ENCODE data around the gene OR51V1.

Gene OR51V1

DNA sequence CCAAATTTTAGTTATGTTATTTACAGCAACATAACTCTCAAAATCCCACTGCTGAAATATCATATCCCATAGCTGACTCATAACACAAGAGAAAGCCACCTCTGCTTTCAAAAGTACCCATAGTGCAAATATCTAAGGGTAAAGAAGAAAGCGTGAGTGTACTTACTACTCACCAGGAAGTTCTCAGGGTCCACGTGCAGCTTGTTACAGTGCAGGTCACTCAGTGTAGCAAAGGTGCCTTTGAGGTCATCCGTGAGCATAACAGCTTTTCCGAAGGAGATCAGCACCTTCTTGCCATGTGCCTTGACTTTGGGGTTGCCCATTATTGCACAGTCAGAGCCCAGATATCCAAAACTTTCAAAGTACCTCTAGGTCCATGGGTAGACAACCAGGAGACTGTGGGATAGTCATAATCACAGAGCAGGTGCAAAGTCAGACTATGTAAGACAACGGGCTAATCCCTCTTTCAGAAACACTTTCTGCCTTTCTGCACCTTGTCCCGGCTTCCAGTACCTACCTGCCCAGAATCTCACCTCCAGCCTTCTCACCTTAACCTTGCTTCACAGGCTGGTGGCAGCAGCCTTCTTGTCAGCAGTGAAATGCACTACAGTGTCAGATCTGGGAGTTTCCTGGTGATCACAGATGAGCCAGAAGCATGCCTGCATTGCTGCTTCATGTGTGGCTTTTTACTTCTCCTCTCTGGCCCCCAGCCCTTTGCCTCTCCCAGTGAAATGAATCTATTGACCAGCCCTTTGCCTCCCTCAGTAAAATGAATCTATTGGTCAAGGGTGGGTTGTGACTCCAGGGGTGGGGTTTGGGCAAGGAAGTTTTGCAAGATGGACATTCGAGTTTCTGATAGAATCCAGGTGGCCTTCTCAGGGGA is 42.7 kb upstream of the OR51V1 start:
- Histone ChIP-seq H3K27ac (ENCODE audit: low read length) (no peak overlapping the region), H3K4me3 (ENCODE audit: low read depth in 1 of 2, low read length in 2 of 2) (no peak overlapping the region), H2AFZ (ENCODE audit: low read depth, low read length) (no peak overlapping the region), H3K9ac (ENCODE audit: low read depth, low read length) (no peak overlapping the region), H3K9me3 (ENCODE audit: insufficient read depth, low read length, severe bottlenecking) (no peaks in the 10 kb centered on the region), H3K27me3 (ENCODE audit: insufficient read depth, low read length, poor library complexity) (peaks cover 18% of the 10 kb centered on the region), H3K36me3 (ENCODE audit: insufficient read depth, low read length) (no peaks in the 10 kb centered on the region), H4K20me1 (ENCODE audit: insufficient read depth, low read length) (no peaks in the 10 kb centered on the region), H3K4me1 (ENCODE audit: insufficient read depth, low read length) (no peaks in the 10 kb centered on the region), H3K79me2 (ENCODE audit: insufficient read depth, low read length) (no peaks in the 10 kb centered on the region), H3K4me2 (ENCODE audit: insufficient read depth, low read length) (no peak overlapping the region)
- TF ChIP-seq CTCF (IDR thresholded peaks at IDR 0.05; ENCODE audit: borderline replicate concordance, extremely low read depth, low read length, poor library complexity, severe bottlenecking), result no peak
- no peak for TF ChIP-seq EZH2 (IDR thresholded peaks at IDR 0.05; ENCODE audit: borderline replicate concordance, low read depth, low read length, severe bottlenecking)
- DNase-seq (no peak), ATAC-seq (ENCODE audit: insufficient read depth, low read depth) (no peak)

DNA sequence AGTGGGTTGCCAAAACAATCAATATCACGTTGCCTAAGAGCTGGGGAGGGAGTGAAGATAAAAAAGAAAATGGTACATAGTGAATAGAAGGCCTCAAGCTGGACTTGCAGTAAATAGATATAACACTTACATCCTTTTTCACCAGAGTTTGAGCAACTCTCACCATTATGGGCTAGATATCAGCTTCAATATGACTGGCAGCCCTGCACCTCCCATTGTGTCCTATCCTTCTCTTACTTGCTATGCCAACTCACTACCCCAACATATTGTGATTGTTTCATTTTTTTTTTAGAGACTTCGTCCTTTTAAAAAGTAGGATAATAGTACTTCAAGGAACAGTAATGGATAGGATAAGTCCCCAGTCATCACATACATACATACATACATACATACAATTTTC is 41.7 kb upstream of the OR51V1 start:
- no peaks in the 10 kb centered on the region for H3K79me2 ChIP-seq (ENCODE audit: insufficient read depth, low read length)
- no peak overlapping the region for H3K9ac ChIP-seq (ENCODE audit: low read depth, low read length)
- no peaks in the 10 kb centered on the region for H4K20me1 ChIP-seq (ENCODE audit: insufficient read depth, low read length)
- no peak overlapping the region for H3K4me3 ChIP-seq (ENCODE audit: low read depth in 1 of 2, low read length in 2 of 2)
- H3K4me1 ChIP-seq (ENCODE audit: insufficient read depth, low read length), result no peaks in the 10 kb centered on the region
- H2AFZ ChIP-seq (ENCODE audit: low read depth, low read length), result no peak overlapping the region
- H3K36me3 ChIP-seq (ENCODE audit: insufficient read depth, low read length), result no peaks in the 10 kb centered on the region
- ATAC-seq (ENCODE audit: insufficient read depth, low read depth) (no peak), DNase-seq (no peak)
- H3K9me3 ChIP-seq (ENCODE audit: insufficient read depth, low read length, severe bottlenecking), result no peaks in the 10 kb centered on the region
- H3K27me3 ChIP-seq (ENCODE audit: insufficient read depth, low read length, poor library complexity), result peaks cover 18% of the 10 kb centered on the region
- TF ChIP-seq EZH2 (IDR thresholded peaks at IDR 0.05; ENCODE audit: borderline replicate concordance, low read depth, low read length, severe bottlenecking), result no peak
- no peak for TF ChIP-seq CTCF (IDR thresholded peaks at IDR 0.05; ENCODE audit: borderline replicate concordance, extremely low read depth, low read length, poor library complexity, severe bottlenecking)
- H3K4me2 ChIP-seq (ENCODE audit: insufficient read depth, low read length), result no peak overlapping the region
- H3K27ac ChIP-seq (ENCODE audit: low read length), result no peak overlapping the region

- H2AFZ ChIP-seq (ENCODE audit: low read depth, low read length), result no peak overlapping the region
- TF ChIP-seq EZH2 (IDR thresholded peaks at IDR 0.05; ENCODE audit: borderline replicate concordance, low read depth, low read length, severe bottlenecking) (no peak), CTCF (IDR thresholded peaks at IDR 0.05; ENCODE audit: borderline replicate concordance, extremely low read depth, low read length, poor library complexity, severe bottlenecking) (no peak)
- H4K20me1 ChIP-seq (ENCODE audit: insufficient read depth, low read length), result no peaks in the 10 kb centered on the region
- H3K36me3 ChIP-seq (ENCODE audit: insufficient read depth, low read length), result no peaks in the 10 kb centered on the region
- DNase-seq (no peak), ATAC-seq (ENCODE audit: insufficient read depth, low read depth) (no peak)
- H3K4me1 ChIP-seq (ENCODE audit: insufficient read depth, low read length), result no peaks in the 10 kb centered on the region
- no peaks in the 10 kb centered on the region for H3K79me2 ChIP-seq (ENCODE audit: insufficient read depth, low read length)
- peaks cover 18% of the 10 kb centered on the region for H3K27me3 ChIP-seq (ENCODE audit: insufficient read depth, low read length, poor library complexity)
- no peak overlapping the region for H3K4me2 ChIP-seq (ENCODE audit: insufficient read depth, low read length)
- H3K27ac ChIP-seq (ENCODE audit: low read length), result no peak overlapping the region
- no peak overlapping the region for H3K4me3 ChIP-seq (ENCODE audit: low read depth in 1 of 2, low read length in 2 of 2)
- no peak overlapping the region for H3K9ac ChIP-seq (ENCODE audit: low read depth, low read length)
- H3K9me3 ChIP-seq (ENCODE audit: insufficient read depth, low read length, severe bottlenecking), result no peaks in the 10 kb centered on the region
These were observed 41.0 kb upstream of the OR51V1 start for GRCh38 chr11:5241458-5241857.

Measured in DND-41 (cell line).